Heart left ventricle (tissue), 13 donors: ENCODE data around the gene NT5DC2.

Source experiments
- CTCF ChIP-seq, 12 donors: fragments of 200-600 bp; sonication (generic) in 4 of 12; IDR thresholded peaks; one replicate each; pipeline versions ENCODE4 v1.5.0 to v1.8.0; 2018 to 2022; ENCODE audit warnings: antibody characterized with exemption in 12 of 12, mild to moderate bottlenecking in 5 of 12
- POLR2A ChIP-seq, 2 donors: fragments of 450-650 bp; IDR thresholded peaks; one replicate each; pipeline ENCODE4 v1.6.1; 2017; ENCODE audit warnings: antibody characterized with exemption in 2 of 2, mild to moderate bottlenecking in 2 of 2, moderate library complexity in 2 of 2
- donor health status: ischemic (EF 13 %, LVEDD 7.1; RV severe dilation, severe dysfunction).
- donor health status: DM: no; HTN: yes; CAD: no.
- donor health status: DM: no; HTN: no; CAD: no.
- donor health status: ischemic (EF 25% LVEDD 6.9; RV normal size, moderate dysfunction).
- donor health status: ischemic (EF 25% LVEDD 5.7; RV mildly dilated, moderate dysfunction).
- donor health status: ischemic (EF 35%, LVEDD 5.7; RV mildly dilated, moderate dysfunction).
- donor health status: nonischemic (EF 11% LVEDD 7.7; RV severe dilation, severe dysfunction).
- donor health status: DM: yes; HTN: yes; CAD: no.
- donor health status: PGD.
- donor health status: ischemic (EF 29% LVEDD 5.4; RV normal size, mild dysfunction).
- donor health status: nonischemic (EF 23%, LVEDD 6.1; RV moderate dilation, normal function).

- TF ChIP-seq CTCF (IDR thresholded peaks at IDR 0.05) (no peak), POLR2A (IDR thresholded peaks at IDR 0.05) (no peak)
Observed at GRCh38 chr3:52490035-52490938, 43.4 kb downstream of the NT5DC2 start.
